ENCODE results near the gene GAS7. TPM values are rescaled to one million over a fixed set of nuclear protein-coding genes. Genes with fewer than 3 reads are reported as not detected.

GAS7 gene
- total and polyA plus RNA-seq, 10 of the 15 experiments (the other 5 are each of a cell fraction or from before 2014, with no cell fraction given) = 2.3 to 53.4 (median 24.0) TPM

GRCh38 chr17:10171581-10171981 lies 26.8 kb downstream of the GAS7 start:
- ChIA-PET CTCF (no interaction called here), RAD21 (ENCODE audit: unreplicated experiment) (interaction anchor here (0.6 to 1.1 kb wide), 2 partner anchors 162 to 247 kb away, joined by 3 read pairs; no protein-coding TSS in a partner anchor), POLR2A (no interaction called here), SMC1A (ENCODE audit: uncharacterized antibody, unreplicated experiment) (no interaction called here)
- FAIRE-seq = no peak
- DNase-seq (ENCODE audit: low read depth, low spot score) = no peak
- Histone ChIP-seq H3K79me2 (ENCODE audit: control insufficient read depth, insufficient read depth, low read length) (no peaks in the 10 kb centered on the region), H3K27me3 (replicated peaks in 1 of 2; ENCODE audit: control insufficient read depth in 2 of 2, insufficient read depth in 2 of 2, low read length in 1 of 2) (no peaks in the 10 kb centered on the region; a peak in 2 of 4 replicates), H3K27ac (ENCODE audit: control insufficient read depth, insufficient read depth) (no peak overlapping the region), H3K4me3 (no peak overlapping the region), H3K9ac (ENCODE audit: control insufficient read depth, insufficient read depth, low read length) (no peak overlapping the region), H3K4me2 (ENCODE audit: control insufficient read depth, insufficient read depth) (peak overlapping the region; percentile 46), H3K9me3 (replicated peaks; ENCODE audit: control insufficient read depth, insufficient read depth, low read length) (no peaks in the 10 kb centered on the region; the same call in 2 of the 3 replicates), H2AFZ (ENCODE audit: control insufficient read depth, low read depth, low read length) (peak overlapping the region; percentile 58), H3K36me3 (ENCODE audit: control insufficient read depth in 2 of 2, insufficient read depth in 2 of 2, low read length in 1 of 2) (no peaks in the 10 kb centered on the region), H3K4me1 (ENCODE audit: control insufficient read depth, insufficient read depth, low read length) (peaks cover 17% of the 10 kb centered on the region), H4K20me1 (ENCODE audit: control insufficient read depth, insufficient read depth) (no peaks in the 10 kb centered on the region)
- intact Hi-C loops (cut with micrococcal nuclease; ENCODE audit: unreplicated experiment) = no loop called here
- WGBS (ENCODE audit: insufficient coverage, insufficient replicate concordance, low lambda C conversion rate, missing lambda C conversion rate) = 15% methylated on average over 6 of the region's 6 CpGs
- BruUV-seq (replicated peaks) = no TSS peak
- peak; percentile 80 for ATAC-seq
- no peak for TF ChIP-seq RAD51 (IDR thresholded peaks at IDR 0.05)
- TF ChIP-seq IRF3 (IDR thresholded peaks at IDR 0.05) = no peak
- TF ChIP-seq NFYA (IDR thresholded peaks at IDR 0.05; ENCODE audit: borderline replicate concordance, low read depth, low read length) = no peak
- TF ChIP-seq NR2C1 (IDR thresholded peaks at IDR 0.05) = no peak
- TF ChIP-seq GATAD2B (conservative IDR thresholded peaks at IDR 0.05; ENCODE audit: low read depth) = no peak
- no peak for TF ChIP-seq TCF7 (IDR thresholded peaks at IDR 0.05; ENCODE audit: borderline replicate concordance)
- no peak for TF ChIP-seq CREB1 (IDR thresholded peaks at IDR 0.05; ENCODE audit: low read depth)
- no peak for TF ChIP-seq WRNIP1 (IDR thresholded peaks at IDR 0.05; ENCODE audit: borderline replicate concordance, low read depth, low read length)
- no peak for TF ChIP-seq POLR2AphosphoS2 (IDR thresholded peaks at IDR 0.05; ENCODE audit: low read depth, low read length)
- TF ChIP-seq ZNF207 (IDR thresholded peaks at IDR 0.05; ENCODE audit: borderline replicate concordance) = no peak
- no peak for TF ChIP-seq TAF1 (IDR thresholded peaks at IDR 0.05; ENCODE audit: borderline replicate concordance, low read depth, low read length)
- TF ChIP-seq, protein P1, sequence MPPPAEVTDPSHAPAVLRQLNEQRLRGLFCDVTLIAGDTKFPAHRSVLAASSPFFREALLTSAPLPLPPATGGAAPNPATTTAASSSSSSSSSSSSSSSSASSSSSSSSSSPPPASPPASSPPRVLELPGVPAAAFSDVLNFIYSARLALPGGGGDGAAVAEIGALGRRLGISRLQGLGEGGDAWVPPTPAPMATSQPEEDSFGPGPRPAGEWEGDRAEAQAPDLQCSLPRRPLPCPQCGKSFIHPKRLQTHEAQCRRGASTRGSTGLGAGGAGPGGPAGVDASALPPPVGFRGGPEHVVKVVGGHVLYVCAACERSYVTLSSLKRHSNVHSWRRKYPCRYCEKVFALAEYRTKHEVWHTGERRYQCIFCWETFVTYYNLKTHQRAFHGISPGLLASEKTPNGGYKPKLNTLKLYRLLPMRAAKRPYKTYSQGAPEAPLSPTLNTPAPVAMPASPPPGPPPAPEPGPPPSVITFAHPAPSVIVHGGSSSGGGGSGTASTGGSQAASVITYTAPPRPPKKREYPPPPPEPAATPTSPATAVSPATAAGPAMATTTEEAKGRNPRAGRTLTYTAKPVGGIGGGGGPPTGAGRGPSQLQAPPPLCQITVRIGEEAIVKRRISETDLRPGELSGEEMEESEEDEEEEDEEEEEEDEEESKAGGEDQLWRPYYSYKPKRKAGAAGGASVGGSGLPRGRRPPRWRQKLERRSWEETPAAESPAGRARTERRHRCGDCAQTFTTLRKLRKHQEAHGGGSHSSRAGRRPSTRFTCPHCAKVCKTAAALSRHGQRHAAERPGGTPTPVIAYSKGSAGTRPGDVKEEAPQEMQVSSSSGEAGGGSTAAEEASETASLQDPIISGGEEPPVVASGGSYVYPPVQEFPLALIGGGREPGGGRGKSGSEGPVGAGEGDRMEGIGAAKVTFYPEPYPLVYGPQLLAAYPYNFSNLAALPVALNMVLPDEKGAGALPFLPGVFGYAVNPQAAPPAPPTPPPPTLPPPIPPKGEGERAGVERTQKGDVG (CRISPR knock-in tag; IDR thresholded peaks at IDR 0.05) = no peak
- TF ChIP-seq, protein P2, sequence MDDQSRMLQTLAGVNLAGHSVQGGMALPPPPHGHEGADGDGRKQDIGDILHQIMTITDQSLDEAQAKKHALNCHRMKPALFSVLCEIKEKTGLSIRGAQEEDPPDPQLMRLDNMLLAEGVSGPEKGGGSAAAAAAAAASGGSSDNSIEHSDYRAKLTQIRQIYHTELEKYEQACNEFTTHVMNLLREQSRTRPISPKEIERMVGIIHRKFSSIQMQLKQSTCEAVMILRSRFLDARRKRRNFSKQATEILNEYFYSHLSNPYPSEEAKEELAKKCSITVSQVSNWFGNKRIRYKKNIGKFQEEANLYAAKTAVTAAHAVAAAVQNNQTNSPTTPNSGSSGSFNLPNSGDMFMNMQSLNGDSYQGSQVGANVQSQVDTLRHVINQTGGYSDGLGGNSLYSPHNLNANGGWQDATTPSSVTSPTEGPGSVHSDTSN (IDR thresholded peaks at IDR 0.05; ENCODE audit: insufficient replicate concordance, low read depth, low read length) = no peak
- TF ChIP-seq EP300 (IDR thresholded peaks at IDR 0.05; ENCODE audit: borderline replicate concordance in 1 of 2, control insufficient read depth in 1 of 2, low read depth in 2 of 2, low read length in 2 of 2) = no peak
- TF ChIP-seq SREBF2 (IDR thresholded peaks at IDR 0.05; ENCODE audit: low read length) = no peak
- no peak for TF ChIP-seq JUND (IDR thresholded peaks at IDR 0.05; ENCODE audit: low read depth, low read length)
- in situ Hi-C loops (cut with MboI) = no loop called here
